NOMO-1 treated with DMSO at 0.1 percent for 48 hours (cell line): ENCODE results near the gene MTARC1.

Experiments
- DNase-seq: peaks from one replicate; lab custom pipeline; 2025; ENCODE audit not compliant: unreplicated experiment; lab: John Stamatoyannopoulos, UW

The MTARC1 gene

GRCh38 chr1:220828950-220829586 is 42.4 kb downstream of the MTARC1 start:
- DNase-seq, result no peak

GRCh38 chr1:220833436-220833835 is 46.7 kb downstream of the MTARC1 start:
- DNase-seq, result no peak

DNA sequence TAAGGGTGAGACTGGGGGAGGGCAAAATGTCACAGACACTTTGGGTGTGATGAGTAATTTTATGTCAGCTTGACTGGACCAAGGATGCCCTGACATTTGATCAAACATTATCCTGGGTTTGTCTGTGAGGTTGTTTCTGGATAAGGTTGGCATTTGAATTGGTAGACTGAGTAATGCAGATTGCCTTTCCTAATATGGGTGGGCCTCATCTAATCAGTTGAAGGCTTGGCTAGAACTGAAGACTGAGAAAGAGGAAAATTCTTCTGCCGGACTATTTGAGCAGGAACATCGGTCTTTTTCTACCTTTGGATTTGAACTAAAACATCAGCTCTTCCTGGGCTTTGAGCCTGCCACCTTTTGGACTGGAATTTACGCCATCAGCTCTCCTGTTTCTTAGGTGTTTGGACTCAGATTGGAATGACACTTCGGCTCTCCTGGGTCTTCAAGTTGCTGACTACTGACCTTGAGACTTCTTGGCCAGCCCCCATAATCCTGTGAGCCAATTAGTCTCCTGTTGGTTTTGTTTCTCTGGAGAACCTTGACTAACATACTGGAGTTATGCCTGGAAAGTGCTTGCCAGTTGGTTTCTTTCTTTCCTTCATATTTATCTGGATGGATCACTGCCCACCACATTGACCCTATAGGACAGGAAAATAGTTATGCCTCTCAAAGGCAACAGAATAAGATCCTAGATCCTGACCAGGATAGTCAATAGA is 47.6 kb downstream of the MTARC1 start:
- DNase-seq, result no peak
